Measurements from ENCODE around the gene RALGAPB.

DNA sequence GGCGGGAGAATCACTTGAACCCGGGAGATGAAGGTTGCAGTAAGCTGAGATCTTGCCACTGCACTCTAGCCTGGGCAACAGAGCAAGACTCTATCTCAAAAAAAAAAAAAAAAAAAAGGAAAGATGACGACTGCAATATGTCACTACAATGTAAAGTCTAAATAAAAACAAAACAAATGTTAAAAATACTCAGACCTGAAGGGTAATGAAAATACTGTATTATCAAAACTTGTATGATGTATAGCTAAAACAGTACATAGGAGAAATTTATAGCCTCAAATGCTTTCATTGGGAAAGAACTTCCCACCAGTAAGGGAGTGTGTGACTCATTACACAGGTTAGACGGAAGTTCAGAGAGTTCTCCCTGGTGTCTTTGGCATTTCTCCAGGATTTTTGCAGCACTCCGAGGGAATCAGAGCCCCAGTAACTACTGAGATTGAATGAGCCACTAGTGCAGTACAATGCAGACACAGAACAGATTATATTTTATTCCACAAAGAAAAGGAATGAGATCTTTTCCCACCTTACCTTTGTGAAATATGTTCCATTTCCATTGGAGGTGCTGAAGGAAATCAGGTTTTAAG, 12.5 kb upstream of the RALGAPB start:
- TF ChIP-seq, protein P1, sequence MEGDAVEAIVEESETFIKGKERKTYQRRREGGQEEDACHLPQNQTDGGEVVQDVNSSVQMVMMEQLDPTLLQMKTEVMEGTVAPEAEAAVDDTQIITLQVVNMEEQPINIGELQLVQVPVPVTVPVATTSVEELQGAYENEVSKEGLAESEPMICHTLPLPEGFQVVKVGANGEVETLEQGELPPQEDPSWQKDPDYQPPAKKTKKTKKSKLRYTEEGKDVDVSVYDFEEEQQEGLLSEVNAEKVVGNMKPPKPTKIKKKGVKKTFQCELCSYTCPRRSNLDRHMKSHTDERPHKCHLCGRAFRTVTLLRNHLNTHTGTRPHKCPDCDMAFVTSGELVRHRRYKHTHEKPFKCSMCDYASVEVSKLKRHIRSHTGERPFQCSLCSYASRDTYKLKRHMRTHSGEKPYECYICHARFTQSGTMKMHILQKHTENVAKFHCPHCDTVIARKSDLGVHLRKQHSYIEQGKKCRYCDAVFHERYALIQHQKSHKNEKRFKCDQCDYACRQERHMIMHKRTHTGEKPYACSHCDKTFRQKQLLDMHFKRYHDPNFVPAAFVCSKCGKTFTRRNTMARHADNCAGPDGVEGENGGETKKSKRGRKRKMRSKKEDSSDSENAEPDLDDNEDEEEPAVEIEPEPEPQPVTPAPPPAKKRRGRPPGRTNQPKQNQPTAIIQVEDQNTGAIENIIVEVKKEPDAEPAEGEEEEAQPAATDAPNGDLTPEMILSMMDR (tag by site-specific recombination; IDR thresholded peaks at IDR 0.05) = no peak
- peak; percentile 77 for TF ChIP-seq IKZF3 (tag by site-specific recombination; IDR thresholded peaks at IDR 0.05)
- no peak for TF ChIP-seq ZNF24 (tag by site-specific recombination; IDR thresholded peaks at IDR 0.05)
- no peak for TF ChIP-seq TCF7L2 (IDR thresholded peaks at IDR 0.05; ENCODE audit: borderline replicate concordance, low read depth, low read length)
- 0 out of 2 replicates have a peak, but pooled peaks have one; percentile 31 for TF ChIP-seq ZNF600 (tag by site-specific recombination; IDR thresholded peaks at IDR 0.05)
- no peak for TF ChIP-seq ZNF501 (tag by site-specific recombination; IDR thresholded peaks at IDR 0.05)

Data from HEK293 (cell line).